Urothelium cell line (cell line): ENCODE data around the gene LYRM9.
"Not testable (repeated sequence)": the region's sequence is repeated elsewhere in the genome, so short reads cannot be mapped to it uniquely, and the experiment has no call there.

ENCODE experiments used
- DNase-seq: peaks from one replicate; pipeline ENCODE4 v3.0.0; 2011; ENCODE audit warnings: low spot score, mixed read lengths
- FAIRE-seq: peaks from 2 replicates; lab custom pipeline; 2011; peaks lifted over from hg19 to GRCh38; lab: Jason Lieb, UNC

LYRM9 gene

DNA sequence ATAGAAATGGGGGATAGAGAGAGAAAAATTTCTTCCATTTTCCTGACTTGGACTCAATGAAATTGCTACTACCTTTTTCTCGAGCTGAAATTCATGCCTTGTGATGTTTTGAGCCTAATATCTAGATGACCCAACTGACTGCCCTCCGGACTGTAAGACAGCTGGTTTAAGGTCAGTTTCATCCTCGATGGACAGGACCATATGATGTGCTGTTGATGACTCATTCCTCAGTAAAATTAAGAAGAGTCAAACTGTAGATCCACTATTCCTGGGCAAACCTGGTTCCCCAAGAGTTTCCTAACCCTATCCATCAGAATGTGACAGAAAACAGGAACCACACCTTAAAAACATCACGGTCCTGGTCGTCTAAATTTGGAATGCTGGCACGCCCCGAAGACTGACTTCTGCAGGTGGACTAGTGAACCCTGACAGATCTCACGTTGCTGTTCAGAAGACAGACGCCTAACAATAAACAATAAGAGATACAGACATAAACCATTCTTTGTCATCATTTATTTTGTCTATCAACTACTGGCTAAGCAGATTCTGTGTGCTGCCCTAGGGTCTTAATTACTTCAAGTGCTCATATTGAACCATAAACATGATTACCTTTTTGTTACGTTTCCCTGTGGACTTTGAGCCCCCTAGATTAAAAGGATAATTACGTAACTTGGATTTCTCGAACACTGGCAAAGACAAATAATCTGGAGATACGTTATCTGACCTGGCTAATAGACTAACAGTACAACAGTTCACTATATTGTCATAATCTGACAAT lies 47.7 kb downstream of the LYRM9 start:
- DNase-seq: no peak
- FAIRE-seq: no peak

GRCh38 chr17:27840688-27841087 lies 52.5 kb downstream of the LYRM9 start:
- FAIRE-seq (no peak), DNase-seq (no peak)

- not testable (repeated sequence) for FAIRE-seq, DNase-seq
These were observed 52.8 kb downstream of the LYRM9 start for GRCh38 chr17:27840406-27840678.

- not testable (repeated sequence) for DNase-seq
- peak; percentile 40 for FAIRE-seq
These were observed 53.4 kb downstream of the LYRM9 start for GRCh38 chr17:27839571-27840405.

DNA sequence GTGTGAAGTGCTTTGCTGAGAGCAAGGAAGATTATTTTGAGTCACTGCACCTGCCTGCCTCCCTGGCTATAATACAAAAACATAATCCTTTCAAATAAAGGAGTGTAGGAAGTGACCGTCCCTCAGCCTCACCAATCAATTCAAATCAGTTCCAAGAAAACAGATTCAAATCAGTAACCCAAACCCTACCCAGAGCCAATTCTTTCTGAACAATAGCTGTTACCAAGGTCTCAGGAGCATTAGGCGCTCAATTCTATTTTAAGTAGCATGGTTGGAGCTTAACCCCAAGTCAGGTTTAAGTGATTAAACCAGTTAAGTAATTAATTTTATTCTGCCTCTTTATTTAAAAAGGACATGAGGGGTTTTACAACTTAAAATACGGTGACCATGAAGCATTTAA lies 54.6 kb downstream of the LYRM9 start:
- DNase-seq, FAIRE-seq: not testable (repeated sequence)

- not testable (repeated sequence) for DNase-seq
- peak; percentile 90 for FAIRE-seq
These were observed 55.4 kb downstream of the LYRM9 start for GRCh38 chr17:27837769-27838168.

DNA sequence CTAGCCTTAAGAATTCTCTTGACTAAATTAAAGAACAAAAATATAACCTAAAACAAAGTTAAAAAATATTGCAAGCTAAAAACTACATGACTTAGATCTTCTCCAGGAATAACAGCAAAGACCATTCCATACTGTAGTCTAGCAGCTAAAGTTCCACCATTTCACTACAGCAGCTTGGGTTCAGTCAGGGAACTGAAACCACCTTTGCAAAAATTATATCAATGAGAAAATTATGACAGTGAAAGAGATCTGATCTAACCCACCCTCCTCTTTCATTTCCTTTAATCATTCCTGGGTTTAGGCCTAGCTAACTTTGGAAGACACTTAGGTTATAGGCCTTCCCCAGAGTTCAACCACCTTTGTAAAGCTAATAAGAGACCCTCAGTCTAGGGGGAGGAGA lies 56.5 kb downstream of the LYRM9 start:
- no peak for FAIRE-seq
- DNase-seq: no peak

DNA sequence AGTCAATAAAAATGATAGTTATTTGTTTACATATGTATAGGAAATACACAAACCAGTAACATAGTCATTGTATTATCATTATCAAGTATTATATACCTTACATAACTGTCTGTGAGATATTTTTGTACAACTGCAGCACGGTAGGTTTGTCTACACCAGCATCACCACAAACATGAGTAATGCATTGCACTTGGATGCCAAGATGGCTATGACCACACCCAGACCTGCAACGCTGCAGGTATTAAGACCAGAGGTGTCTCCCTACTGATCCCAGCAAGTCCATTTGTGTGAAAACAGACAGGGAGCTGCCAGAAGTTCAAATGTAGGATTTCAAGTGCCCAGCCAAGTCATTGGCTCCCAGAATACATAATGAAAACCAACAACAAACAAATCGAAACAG lies 58.6 kb downstream of the LYRM9 start:
- FAIRE-seq (no peak), DNase-seq (no peak)

GRCh38 chr17:27832831-27833230 lies 60.3 kb downstream of the LYRM9 start:
- no peak for FAIRE-seq
- no peak for DNase-seq

GRCh38 chr17:27829888-27830287 lies 63.3 kb downstream of the LYRM9 start:
- FAIRE-seq: peak; percentile 32
- not testable (repeated sequence) for DNase-seq

DNA sequence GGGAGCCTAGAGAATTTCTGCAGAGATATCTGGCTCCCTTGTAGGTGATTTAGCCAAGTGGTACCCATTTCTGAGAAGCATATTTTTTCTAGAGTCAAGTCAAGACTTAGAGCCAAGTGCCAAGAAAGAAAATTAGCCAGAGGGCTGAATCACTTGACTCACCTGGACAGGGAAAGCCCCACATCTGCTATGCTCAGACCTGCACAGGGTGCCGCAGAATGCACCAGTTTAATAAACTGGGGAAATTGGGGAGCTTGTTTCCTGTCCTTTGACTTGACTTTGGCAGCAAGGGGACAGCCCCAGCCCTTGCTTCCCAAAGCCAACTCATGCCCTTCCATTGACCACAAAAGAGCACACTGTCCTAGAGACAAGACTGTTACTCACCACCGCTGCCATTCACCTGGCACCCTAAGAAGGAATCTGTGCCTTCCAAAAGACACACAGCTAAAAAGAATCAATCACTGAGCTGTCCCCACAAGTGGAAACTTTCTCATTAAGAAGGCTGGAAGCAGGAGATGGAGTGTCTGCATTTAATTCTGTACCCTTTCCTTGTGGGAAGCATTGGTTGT lies 63.9 kb downstream of the LYRM9 start:
- peak; percentile 50 for FAIRE-seq
- not testable (repeated sequence) for DNase-seq
